HepG2 (cell line): ENCODE results near the gene SSC4D. TPM values are rescaled to one million over a fixed set of nuclear protein-coding genes. Genes with fewer than 3 reads are reported as not detected.
A peak's percentile ranks its signal among the peaks of the same experiment; 100 is the strongest.

Experiments
- BATF2 ChIP-seq: sonication (generic); formaldehyde crosslinking; IDR thresholded peaks from 2 replicates; pipeline ENCODE4 v1.8.0; 2022; ENCODE audit warnings: mild to moderate bottlenecking, missing genetic modification reagents, moderate library complexity
- BCLAF1 ChIP-seq: fragments of 450-650 bp; IDR thresholded peaks from 2 replicates; pipeline ENCODE4 v1.6.1; 2017; ENCODE audit warnings: mild to moderate bottlenecking
- CEBPB ChIP-seq: IDR thresholded peaks from 2 replicates; pipeline ENCODE4 v1.6.1; 2011; ENCODE audit warnings: low read depth, low read length, improper control_type of control experiment, borderline replicate concordance
- CHCHD3 ChIP-seq: sonication (generic); formaldehyde crosslinking; IDR thresholded peaks from 2 replicates; pipeline ENCODE4 v1.8.0; 2022; ENCODE audit warnings: mild to moderate bottlenecking, missing genetic modification reagents, moderate library complexity
- ELF3 ChIP-seq: IDR thresholded peaks from 2 replicates; pipeline ENCODE4 v1.6.1; 2016; ENCODE audit warnings: missing genetic modification reagents, missing compliant biosample characterization
- GPBP1L1 ChIP-seq: sonication (generic); formaldehyde crosslinking; IDR thresholded peaks from 2 replicates; pipeline ENCODE4 v1.5.0; 2020; ENCODE audit warnings: mild to moderate bottlenecking, missing genetic modification reagents
- NCOR1 ChIP-seq: fragments of 200-600 bp; sonication (generic); IDR thresholded peaks from 2 replicates; pipeline ENCODE4 v1.7.0; 2017; ENCODE audit warnings: antibody characterized with exemption, low read length, borderline replicate concordance
- POLR2AphosphoS5 ChIP-seq: IDR thresholded peaks from 2 replicates; pipeline ENCODE4 v1.6.1; 2012; ENCODE audit warnings: low read depth, low read length
- REPIN1 ChIP-seq: sonication (generic); formaldehyde crosslinking; IDR thresholded peaks from 2 replicates; pipeline ENCODE4 v1.8.0; 2022; ENCODE audit warnings: missing genetic modification reagents, low read depth, mild to moderate bottlenecking, borderline replicate concordance
- RFX5 ChIP-seq: IDR thresholded peaks from 2 replicates; pipeline ENCODE4 v1.6.1; 2011; ENCODE audit warnings: low read depth, low read length, improper control_type of control experiment
- SAFB2 ChIP-seq: sonication (generic); formaldehyde crosslinking; IDR thresholded peaks from 2 replicates; pipeline ENCODE4 v1.5.1; 2020; ENCODE audit warnings: missing genetic modification reagents, low read depth, mild to moderate bottlenecking, borderline replicate concordance
- TCF7L2 ChIP-seq: IDR thresholded peaks from 2 replicates; pipeline ENCODE4 v1.6.1; 2011; ENCODE audit warnings: mild to moderate bottlenecking, low read depth, low read length, moderate library complexity
- TP53 ChIP-seq: sonication (generic); formaldehyde crosslinking; conservative IDR thresholded peaks from 2 replicates; pipeline ENCODE4 v1.4.0; 2020; ENCODE audit warnings: missing genetic modification reagents
- YEATS4 ChIP-seq: sonication (generic); formaldehyde crosslinking; IDR thresholded peaks from 2 replicates; pipeline ENCODE4 v1.4.0; 2020; ENCODE audit warnings: missing genetic modification reagents, borderline replicate concordance
- ZBTB7A ChIP-seq: sonication (generic); formaldehyde crosslinking; IDR thresholded peaks from 2 replicates; pipeline ENCODE4 v1.8.0; 2022; ENCODE audit warnings: mild to moderate bottlenecking, missing genetic modification reagents
- ZC3H4 ChIP-seq: sonication (generic); formaldehyde crosslinking; IDR thresholded peaks from 2 replicates; pipeline ENCODE4 v1.4.0; 2020; ENCODE audit warnings: missing genetic modification reagents, borderline replicate concordance
- ZFAT ChIP-seq: sonication (generic); formaldehyde crosslinking; conservative IDR thresholded peaks from 2 replicates; pipeline ENCODE4 v1.8.1; 2023; ENCODE audit warnings: missing genetic modification reagents, inconsistent platforms
- ZNF256 ChIP-seq: sonication (generic); formaldehyde crosslinking; conservative IDR thresholded peaks from 2 replicates; pipeline ENCODE4 v1.4.0; 2020; ENCODE audit warnings: missing genetic modification reagents
- ZNF281 ChIP-seq: sonication (generic); formaldehyde crosslinking; IDR thresholded peaks from 2 replicates; pipeline ENCODE4 v1.4.0; 2020; ENCODE audit warnings: missing genetic modification reagents, borderline replicate concordance
- ZNF460 ChIP-seq: sonication (generic); formaldehyde crosslinking; IDR thresholded peaks from 2 replicates; pipeline ENCODE4 v1.5.1; 2020; ENCODE audit warnings: missing genetic modification reagents, mild to moderate bottlenecking, borderline replicate concordance
- ZNF496 ChIP-seq: sonication (generic); formaldehyde crosslinking; IDR thresholded peaks from 2 replicates; pipeline ENCODE4 v1.8.1; 2023; ENCODE audit warnings: mild to moderate bottlenecking, moderate library complexity, missing genetic modification reagents; ENCODE audit not compliant: insufficient replicate concordance
- ZNF580 ChIP-seq: IDR thresholded peaks from 2 replicates; pipeline ENCODE4 v1.6.1; 2016; ENCODE audit warnings: low read depth, borderline replicate concordance
- ZNF713 ChIP-seq: sonication (generic); formaldehyde crosslinking; IDR thresholded peaks from 2 replicates; pipeline ENCODE4 v1.4.0; 2020; ENCODE audit warnings: mild to moderate bottlenecking, missing genetic modification reagents
- polyA plus RNA-seq, 8 experiments: library from polyadenylated mRNA; depleted of rRNA in 3 of 8; stranded (reverse) in 7 of 8; unstranded in 1 of 8; fragments of >200 nt; fragmentation: Illumina TruSeq in 4 of 8; extraction: Trizol in 4 of 8; gene quantifications; 2 replicates each; pipeline versions ENCODE4 v1.2.1 to v1.2.3, GENCODE V29; 2011 to 2016; ENCODE audit warnings: low read depth in 4 of 8, missing spikeins in 1 of 8, mixed read lengths in 1 of 8; ENCODE audit not compliant: insufficient read depth in 1 of 8
- total RNA-seq, 5 experiments: library from RNA; depleted of rRNA; stranded (reverse); fragments of >200 nt; fragmentation: Illumina TruSeq; extraction: Trizol; gene quantifications; 2 replicates each; pipeline ENCODE4 v1.2.3, GENCODE V29; 2016; ENCODE audit warnings: low read depth in 1 of 5

The SSC4D gene
- total and polyA plus RNA-seq, 2 of the 13 experiments (the other 11 are each of a cell fraction or from before 2014, with no cell fraction given), result 33.3 to 63.8 TPM

GRCh38 chr7:76392531-76393115 is 16.9 kb downstream of the SSC4D start (continued):
- no peak for TF ChIP-seq ZFAT (CRISPR knock-in tag)
- TF ChIP-seq SAFB2 (CRISPR knock-in tag), result no peak
- TF ChIP-seq YEATS4, result no peak
- TF ChIP-seq ZNF281, result no peak
- TF ChIP-seq ZBTB7A, result no peak
- no peak for TF ChIP-seq RFX5
- no peak for TF ChIP-seq ZNF580 (CRISPR knock-in tag)
- no peak; the same call in 1 of the 2 replicates for TF ChIP-seq POLR2AphosphoS5
- TF ChIP-seq BATF2, result no peak
- no peak for TF ChIP-seq BCLAF1
- TF ChIP-seq ELF3, result no peak
- peak; percentile 86; the same call in 1 of the 2 replicates for TF ChIP-seq NCOR1
- TF ChIP-seq ZC3H4 (CRISPR knock-in tag), result 0 out of 2 replicates have a peak, but pooled peaks have one; percentile 38
- no peak for TF ChIP-seq ZNF460 (CRISPR knock-in tag)
- TF ChIP-seq ZNF713 (CRISPR knock-in tag), result no peak
- TF ChIP-seq CHCHD3 (CRISPR knock-in tag), result no peak
- TF ChIP-seq ZNF496 (CRISPR knock-in tag), result no peak
- no peak for TF ChIP-seq GPBP1L1
- no peak for TF ChIP-seq REPIN1
- no peak for TF ChIP-seq TP53
- TF ChIP-seq ZNF256 (CRISPR knock-in tag), result no peak
- TF ChIP-seq CEBPB, result peak; percentile 84
- no peak for TF ChIP-seq TCF7L2
